Loucy (cell line): ENCODE measurements around the gene MYH15.

Experiments
- CTCF ChIP-seq: fragments of 200-600 bp; sonication (generic); conservative IDR thresholded peaks from 2 replicates; pipeline ENCODE4 v1.5.1; 2014; ENCODE audit warnings: mild to moderate bottlenecking, antibody characterized with exemption, low read length
- EZH2phosphoT487 ChIP-seq: fragments of 200-600 bp; IDR thresholded peaks from 2 replicates; pipeline ENCODE4 v1.6.1; 2018; ENCODE audit warnings: antibody characterized with exemption, mild to moderate bottlenecking, moderate library complexity, borderline replicate concordance

GRCh38 chr3:108485146-108485545, 25.2 kb downstream of the MYH15 start:
- TF ChIP-seq CTCF (no peak), EZH2phosphoT487 (no peak)
